Left ventricle myocardium superior (tissue), 1 donor: ENCODE data around the gene CASP14. TPM values are rescaled to one million over a fixed set of nuclear protein-coding genes. Genes with fewer than 3 reads are reported as not detected.

Source experiments
- ATAC-seq: fragments of 200-7000 bp; cut with Tn5 transposase; one replicate; pipeline ENCODE4 v1.9.1; 2020; ENCODE audit warnings: mild to moderate bottlenecking, moderate library complexity
- DNase-seq: peaks from one replicate; pipeline ENCODE4 v3.0.0-alpha.2; 2020
- intact Hi-C: fragments of 100-400 bp; cut with micrococcal nuclease; formaldehyde crosslinking; loops from one replicate; pipeline ENCODE4 v1.11.0; 2022
- total RNA-seq: library from RNA; stranded (reverse); fragmentation: NEBNext Ultra II Directional; extraction: Animal tissue kit (Norgen Biotek cat#: 25700); gene quantifications from one replicate; pipeline ENCODE4 v1.2.1, GENCODE V29; 2021
- donor health status: DM: no; HTN: yes; CAD: no; lungs with severe emphysema.

The CASP14 gene
- total RNA-seq, 1 donor from 2014 or later = not detected

DNA sequence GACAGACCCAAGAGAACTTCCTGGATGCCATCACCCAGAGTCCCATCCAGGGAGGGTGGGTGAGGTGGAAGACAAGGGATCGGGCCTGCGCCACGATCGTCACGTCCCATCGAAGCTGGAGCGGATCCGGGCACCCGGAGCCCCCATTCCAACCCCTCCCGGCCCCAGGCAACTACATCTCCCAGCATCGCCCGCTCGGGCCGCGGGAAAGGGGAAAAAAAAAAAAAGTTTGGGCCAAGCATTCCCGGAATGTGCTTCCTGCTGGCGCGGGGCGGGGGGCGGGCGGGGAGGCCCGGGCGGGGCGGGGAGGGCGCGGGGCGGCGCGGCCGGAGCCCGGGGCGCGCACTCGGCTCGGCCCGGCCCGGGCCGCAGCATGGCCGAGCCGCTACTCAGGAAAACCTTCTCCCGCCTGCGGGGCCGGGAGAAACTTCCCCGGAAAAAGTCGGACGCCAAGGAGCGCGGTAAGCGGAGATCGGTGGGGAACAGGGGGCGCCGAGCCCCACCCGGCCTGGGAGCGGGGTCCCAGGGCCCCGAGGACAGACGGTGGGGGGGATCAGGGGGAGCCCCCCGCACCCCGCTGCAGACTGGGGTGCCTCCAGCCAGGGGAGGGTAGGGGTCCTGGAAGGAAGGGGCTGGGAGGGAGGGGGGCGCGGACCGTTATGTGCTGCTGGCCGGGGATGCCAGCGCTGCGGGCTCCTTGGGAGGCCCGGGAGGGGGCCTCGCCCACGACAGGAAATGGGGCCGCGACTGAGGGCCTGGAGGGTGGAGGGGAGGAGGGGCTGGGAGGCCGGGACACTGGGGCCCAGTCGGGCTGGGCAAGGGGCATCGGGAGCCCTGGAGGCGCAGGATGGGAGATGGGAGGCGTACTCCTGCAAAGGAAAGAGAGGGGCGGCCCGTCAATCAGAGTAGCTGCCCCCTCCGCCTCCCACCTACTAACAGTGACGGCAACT lies 58.1 kb downstream of the CASP14 start, which contains the start of gene SYDE1:
Gene SYDE1, plus strand, starts transcription at position 341 of the 950 bp plus-strand sequence. Its CDS starts 33 bp downstream, at position 374.
- intact Hi-C loops = no loop called here
- peak; percentile 81 for ATAC-seq
- peak; percentile 72 for DNase-seq

Other genes starting within 250 kb of the CASP14 start
- gene OR7A5, start 214.3 kb upstream of the CASP14 start, total RNA-seq = not detected
- gene OR7C1, start 214.3 kb upstream of the CASP14 start, total RNA-seq = not detected
- gene OR7A10, start 200.6 kb upstream of the CASP14 start, total RNA-seq = not detected
- not detected for gene OR7A17, start 163.3 kb upstream of the CASP14 start, total RNA-seq
- gene OR7C2, start 108.0 kb upstream of the CASP14 start, total RNA-seq = not detected
- not detected for gene SLC1A6, start 69.6 kb upstream of the CASP14 start, total RNA-seq
- not detected for gene OR1I1, start 32.7 kb downstream of the CASP14 start, total RNA-seq
- 15.1 TPM for gene SYDE1, start 57.9 kb downstream of the CASP14 start, total RNA-seq
- gene NOTCH3, start 151.5 kb downstream of the CASP14 start, total RNA-seq = 22.8 TPM
- gene EPHX3, start 183.0 kb downstream of the CASP14 start, total RNA-seq = not detected